ENCODE data around the gene MRGPRE. TPM values are rescaled to one million over a fixed set of nuclear protein-coding genes. Genes with fewer than 3 reads are reported as not detected.

MRGPRE gene
- total RNA-seq, 1 experiment from 2014 or later, result not detected

- no peak for DNase-seq
- intact Hi-C loops (cut with micrococcal nuclease), result no loop called here
- no TSS peak for BruUV-seq (replicated peaks)
- Histone ChIP-seq H4K20me1 (ENCODE audit: low read length) (no peaks in the 10 kb centered on the region), H3K79me2 (ENCODE audit: low read length) (no peaks in the 10 kb centered on the region), H3K9me3 (ENCODE audit: low read length) (no peaks in the 10 kb centered on the region), H3K4me2 (ENCODE audit: low read length) (no peak overlapping the region), H3K27me3 (ENCODE audit: low read length) (no peaks in the 10 kb centered on the region), H3K36me3 (ENCODE audit: low read depth, low read length) (no peaks in the 10 kb centered on the region), H3K4me3 (ENCODE audit: low read length) (no peak overlapping the region), H2AFZ (ENCODE audit: low read length) (no peak overlapping the region), H3K4me1 (ENCODE audit: insufficient read depth, low read length) (no peaks in the 10 kb centered on the region), H3F3A (ENCODE audit: low read length, unreplicated experiment) (no peaks in the 10 kb centered on the region), H3K27ac (ENCODE audit: low read length) (no peak overlapping the region), H3K9me2 (replicated peaks; ENCODE audit: low read length) (no peaks in the 10 kb centered on the region), H3K9ac (ENCODE audit: low read length) (no peak overlapping the region)
- POLR2A ChIA-PET (ENCODE audit: unreplicated experiment), result no interaction called here
- TF ChIP-seq EZH2 (IDR thresholded peaks at IDR 0.05; ENCODE audit: low read length, unreplicated experiment), result no peak
- TF ChIP-seq CTCF (conservative IDR thresholded peaks at IDR 0.05; ENCODE audit: low read depth, low read length), result no peak
- no peak for TF ChIP-seq EZH2phosphoT487 (IDR thresholded peaks at IDR 0.05; ENCODE audit: borderline replicate concordance, low read length)
- no peak for ATAC-seq
- CTCF ChIA-PET, result no interaction called here
Observed at GRCh38 chr11:3193373-3194015, 38.7 kb downstream of the MRGPRE start.

GRCh38 chr11:3192511-3193372 lies 39.5 kb downstream of the MRGPRE start:
- Histone ChIP-seq H3K9me2 (replicated peaks; ENCODE audit: low read length) (no peaks in the 10 kb centered on the region), H3K4me1 (ENCODE audit: insufficient read depth, low read length) (no peaks in the 10 kb centered on the region), H3K27me3 (ENCODE audit: low read length) (no peaks in the 10 kb centered on the region), H3K4me3 (ENCODE audit: low read length) (no peak overlapping the region), H3K79me2 (ENCODE audit: low read length) (no peaks in the 10 kb centered on the region), H3K9me3 (ENCODE audit: low read length) (no peaks in the 10 kb centered on the region), H3K27ac (ENCODE audit: low read length) (no peak overlapping the region), H3K36me3 (ENCODE audit: low read depth, low read length) (no peaks in the 10 kb centered on the region), H3F3A (ENCODE audit: low read length, unreplicated experiment) (no peaks in the 10 kb centered on the region), H2AFZ (ENCODE audit: low read length) (no peak overlapping the region), H3K9ac (ENCODE audit: low read length) (no peak overlapping the region), H4K20me1 (ENCODE audit: low read length) (no peaks in the 10 kb centered on the region), H3K4me2 (ENCODE audit: low read length) (no peak overlapping the region)
- DNase-seq, result no peak
- BruUV-seq (replicated peaks), result no TSS peak
- TF ChIP-seq EZH2phosphoT487 (IDR thresholded peaks at IDR 0.05; ENCODE audit: borderline replicate concordance, low read length) (no peak), EZH2 (IDR thresholded peaks at IDR 0.05; ENCODE audit: low read length, unreplicated experiment) (no peak), CTCF (conservative IDR thresholded peaks at IDR 0.05; ENCODE audit: low read depth, low read length) (no peak)
- intact Hi-C loops (cut with micrococcal nuclease), result no loop called here
- ChIA-PET CTCF (no interaction called here), POLR2A (ENCODE audit: unreplicated experiment) (no interaction called here)
- no peak for ATAC-seq
